Vagina (tissue), 2 donors: Measurements from ENCODE around the gene DNAJC22. TPM values are rescaled to one million over a fixed set of nuclear protein-coding genes. Genes with fewer than 3 reads are reported as not detected.
A peak's percentile ranks its signal among the peaks of the same experiment; 100 is the strongest.

Experiments used
- DNase-seq, 2 donors: peaks; one replicate each; pipeline ENCODE4 v3.0.0-alpha.2; 2017; ENCODE audit errors: extremely low spot score in 2 of 2
- H3K27ac ChIP-seq: fragments of 200-600 bp; sonication (generic); one replicate; pipeline ENCODE4 v1.5.1; 2019
- H3K27me3 ChIP-seq: fragments of 200-600 bp; sonication (generic); one replicate; pipeline ENCODE4 v1.5.1; 2019
- H3K36me3 ChIP-seq, 2 donors: fragments of 200-600 bp; sonication (generic); one replicate each; pipeline ENCODE4 v1.5.1; 2017 to 2019
- H3K4me1 ChIP-seq: fragments of 200-600 bp; sonication (generic); one replicate; pipeline ENCODE4 v1.5.1; 2019
- H3K4me3 ChIP-seq, 2 donors: fragments of 200-600 bp; sonication (generic); 1 replicate in 1 of 2; 2 replicates in 1 of 2; pipeline ENCODE4 v1.5.1; 2016 to 2019
- H3K9me3 ChIP-seq: fragments of 200-600 bp; sonication (generic); one replicate; pipeline ENCODE4 v1.5.1; 2019
- POLR2A ChIP-seq, 2 donors: fragments of 450-650 bp; IDR thresholded peaks; one replicate each; pipeline ENCODE4 v1.6.1; 2017; ENCODE audit warnings: antibody characterized with exemption in 2 of 2, mild to moderate bottlenecking in 2 of 2, moderate library complexity in 2 of 2
- POLR2AphosphoS5 ChIP-seq, 2 donors: sonication (generic); formaldehyde crosslinking; IDR thresholded peaks; one replicate each; pipeline ENCODE4 v1.9.0; 2017; ENCODE audit warnings: antibody characterized with exemption in 2 of 2, mild to moderate bottlenecking in 2 of 2, low read depth in 1 of 2; ENCODE audit not compliant: insufficient read depth in 1 of 2
- intact Hi-C: fragments of 100-400 bp; cut with DNase I; formaldehyde crosslinking; loops from one replicate; pipeline ENCODE4 v1.15.1; 2023
- total RNA-seq: library from RNA; depleted of rRNA; stranded (reverse); fragments of >200 nt; gene quantifications from one replicate; pipeline ENCODE4 v1.2.3, GENCODE V29; 2016
- TF ChIP-seq, protein P1 (sequence below), 3 experiments: fragments of 450-650 bp in 2 of 3; fragments of 200-600 bp in 1 of 3; sonication (generic) in 1 of 3; IDR thresholded peaks; one replicate each; pipeline ENCODE4 v1.5.1; 2017 to 2019; ENCODE audit warnings: antibody characterized with exemption in 3 of 3, mild to moderate bottlenecking in 2 of 3, moderate library complexity in 2 of 3

The DNAJC22 gene
- total RNA-seq, 1 donor from 2014 or later, result 3.7 TPM

DNA sequence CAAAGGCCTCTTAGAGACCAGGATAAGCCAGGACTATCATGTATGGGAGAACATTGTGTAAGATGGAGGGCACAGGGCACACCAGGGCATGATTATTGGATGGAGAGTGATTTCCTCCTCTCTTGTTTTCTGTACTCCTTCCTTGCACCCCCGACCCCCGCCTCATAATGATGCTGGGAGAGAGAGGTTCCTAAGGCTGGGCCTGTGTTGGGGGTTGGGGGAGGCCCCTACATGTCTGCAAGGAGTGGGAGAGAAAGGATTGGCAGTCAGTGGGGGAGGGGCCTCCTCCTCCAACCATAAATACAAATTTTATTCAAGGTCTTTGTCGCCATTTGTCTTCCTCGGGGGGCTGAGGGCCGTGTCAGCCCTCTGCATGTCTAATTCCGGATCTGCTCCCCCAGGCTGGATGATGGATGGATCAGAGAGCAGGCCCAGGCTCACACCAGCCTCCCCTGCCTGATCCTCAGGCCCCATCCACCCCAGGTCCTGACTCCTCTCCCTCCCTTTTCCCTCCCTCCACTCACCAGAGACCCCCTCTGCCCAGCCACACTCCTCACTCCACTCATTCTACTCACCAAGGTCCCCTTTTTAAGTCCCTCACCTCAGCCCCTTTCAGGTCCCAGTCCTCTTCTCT, 7.7 kb upstream of the DNAJC22 start:
- intact Hi-C loops, result no loop called here
- Histone ChIP-seq H3K4me3 (no peak overlapping the region), H3K27me3 (peaks cover 13% of the 10 kb centered on the region), H3K4me1 (peaks cover 35% of the 10 kb centered on the region), H3K36me3 (no peaks in the 10 kb centered on the region), H3K27ac (no peak overlapping the region), H3K9me3 (no peaks in the 10 kb centered on the region)
- TF ChIP-seq POLR2A (IDR thresholded peaks at IDR 0.05), result no peak
- no peak for TF ChIP-seq POLR2AphosphoS5 (IDR thresholded peaks at IDR 0.05; ENCODE audit: insufficient read depth in 1 of 2, low read depth in 1 of 2)
- TF ChIP-seq, protein P1, sequence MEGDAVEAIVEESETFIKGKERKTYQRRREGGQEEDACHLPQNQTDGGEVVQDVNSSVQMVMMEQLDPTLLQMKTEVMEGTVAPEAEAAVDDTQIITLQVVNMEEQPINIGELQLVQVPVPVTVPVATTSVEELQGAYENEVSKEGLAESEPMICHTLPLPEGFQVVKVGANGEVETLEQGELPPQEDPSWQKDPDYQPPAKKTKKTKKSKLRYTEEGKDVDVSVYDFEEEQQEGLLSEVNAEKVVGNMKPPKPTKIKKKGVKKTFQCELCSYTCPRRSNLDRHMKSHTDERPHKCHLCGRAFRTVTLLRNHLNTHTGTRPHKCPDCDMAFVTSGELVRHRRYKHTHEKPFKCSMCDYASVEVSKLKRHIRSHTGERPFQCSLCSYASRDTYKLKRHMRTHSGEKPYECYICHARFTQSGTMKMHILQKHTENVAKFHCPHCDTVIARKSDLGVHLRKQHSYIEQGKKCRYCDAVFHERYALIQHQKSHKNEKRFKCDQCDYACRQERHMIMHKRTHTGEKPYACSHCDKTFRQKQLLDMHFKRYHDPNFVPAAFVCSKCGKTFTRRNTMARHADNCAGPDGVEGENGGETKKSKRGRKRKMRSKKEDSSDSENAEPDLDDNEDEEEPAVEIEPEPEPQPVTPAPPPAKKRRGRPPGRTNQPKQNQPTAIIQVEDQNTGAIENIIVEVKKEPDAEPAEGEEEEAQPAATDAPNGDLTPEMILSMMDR (IDR thresholded peaks at IDR 0.05), result no peak
- DNase-seq, result no peak

DNA sequence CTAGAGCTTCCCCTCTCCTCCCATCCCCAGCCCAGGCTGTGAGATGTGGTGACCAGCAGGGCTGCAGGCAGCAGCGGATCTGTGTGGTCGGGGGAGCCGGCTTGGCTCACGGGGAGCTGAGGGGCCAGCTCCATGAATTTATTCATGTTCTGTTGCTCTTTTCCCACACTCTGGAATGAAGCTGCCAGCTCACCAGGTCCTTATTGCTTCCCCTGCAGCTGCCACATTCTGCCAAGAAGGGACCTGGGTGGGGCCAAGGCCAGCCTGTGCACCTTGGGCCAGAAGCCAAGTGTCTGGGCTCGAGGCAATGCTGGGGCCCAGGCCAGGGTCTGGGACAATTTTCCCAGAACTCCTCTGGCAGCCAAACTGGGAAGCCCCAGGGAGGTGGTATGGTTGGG, 7.2 kb upstream of the DNAJC22 start:
- TF ChIP-seq POLR2A (IDR thresholded peaks at IDR 0.05) (no peak), POLR2AphosphoS5 (IDR thresholded peaks at IDR 0.05; ENCODE audit: insufficient read depth in 1 of 2, low read depth in 1 of 2) (no peak)
- TF ChIP-seq, protein P1 (IDR thresholded peaks at IDR 0.05), result no peak
- no peaks in the 10 kb centered on the region for H3K36me3 ChIP-seq
- intact Hi-C loops, result no loop called here
- peaks cover 37% of the 10 kb centered on the region for H3K4me1 ChIP-seq
- no peak overlapping the region for H3K4me3 ChIP-seq
- peaks cover 13% of the 10 kb centered on the region for H3K27me3 ChIP-seq
- H3K9me3 ChIP-seq, result no peaks in the 10 kb centered on the region
- no peak for DNase-seq
- H3K27ac ChIP-seq, result no peak overlapping the region

- Histone ChIP-seq H3K9me3 (no peaks in the 10 kb centered on the region), H3K27me3 (peaks cover 10% of the 10 kb centered on the region), H3K36me3 (no peaks in the 10 kb centered on the region), H3K4me1 (peaks cover 43% of the 10 kb centered on the region), H3K4me3 (no peak overlapping the region), H3K27ac (no peak overlapping the region)
- TF ChIP-seq POLR2AphosphoS5 (IDR thresholded peaks at IDR 0.05; ENCODE audit: insufficient read depth in 1 of 2, low read depth in 1 of 2), result no peak
- no peak for TF ChIP-seq POLR2A (IDR thresholded peaks at IDR 0.05)
- TF ChIP-seq, protein P1 (IDR thresholded peaks at IDR 0.05), result no peak
- intact Hi-C loops, result loop anchor here (5.0 kb wide), 1 partner anchor 53 kb away; no protein-coding TSS in a partner anchor
- no peak for DNase-seq
Measured at GRCh38 chr12:49340095-49340870, 6.4 kb upstream of the DNAJC22 start.

GRCh38 chr12:49340971-49341776, 5.5 kb upstream of the DNAJC22 start:
- peaks cover 51% of the 10 kb centered on the region for H3K4me1 ChIP-seq

More at GRCh38 chr12:49340971-49341776, 5.5 kb upstream of the DNAJC22 start:
- TF ChIP-seq, protein P1 (IDR thresholded peaks at IDR 0.05), result no peak
- TF ChIP-seq POLR2AphosphoS5 (IDR thresholded peaks at IDR 0.05; ENCODE audit: insufficient read depth in 1 of 2, low read depth in 1 of 2), result no peak
- TF ChIP-seq POLR2A (IDR thresholded peaks at IDR 0.05), result no peak
- intact Hi-C loops, result loop anchor here (5.0 kb wide), 1 partner anchor 54 kb away; no protein-coding TSS in a partner anchor
- Histone ChIP-seq H3K4me3 (no peak overlapping the region), H3K27me3 (peaks cover 13% of the 10 kb centered on the region), H3K36me3 (no peaks in the 10 kb centered on the region), H3K9me3 (no peaks in the 10 kb centered on the region), H3K27ac (no peak overlapping the region)
- peak in 1 of 2 donors; percentile 77 for DNase-seq
